ENCODE results near the gene KIF21B.

KIF21B gene

DNA sequence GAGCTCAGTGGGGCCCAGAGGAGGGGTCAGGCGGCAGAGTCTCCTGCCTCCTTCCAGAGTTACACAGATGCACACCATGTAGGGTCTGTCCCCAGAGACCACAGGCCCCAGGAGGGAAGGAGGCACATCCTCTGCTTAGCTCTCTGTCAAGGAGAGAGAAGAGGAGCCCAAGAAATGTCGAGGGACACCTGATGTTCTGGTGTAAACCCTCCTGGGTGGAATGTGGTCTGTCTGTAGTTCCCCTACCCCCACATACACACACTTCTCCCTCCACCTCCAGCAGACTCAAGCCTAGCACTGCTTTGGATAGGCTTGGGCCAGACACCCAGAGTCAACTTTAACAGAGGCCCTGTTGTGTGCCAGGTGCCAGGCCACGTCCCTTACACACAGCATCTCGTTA is 34.2 kb downstream of the KIF21B start:
- no peak for DNase-seq

DNA sequence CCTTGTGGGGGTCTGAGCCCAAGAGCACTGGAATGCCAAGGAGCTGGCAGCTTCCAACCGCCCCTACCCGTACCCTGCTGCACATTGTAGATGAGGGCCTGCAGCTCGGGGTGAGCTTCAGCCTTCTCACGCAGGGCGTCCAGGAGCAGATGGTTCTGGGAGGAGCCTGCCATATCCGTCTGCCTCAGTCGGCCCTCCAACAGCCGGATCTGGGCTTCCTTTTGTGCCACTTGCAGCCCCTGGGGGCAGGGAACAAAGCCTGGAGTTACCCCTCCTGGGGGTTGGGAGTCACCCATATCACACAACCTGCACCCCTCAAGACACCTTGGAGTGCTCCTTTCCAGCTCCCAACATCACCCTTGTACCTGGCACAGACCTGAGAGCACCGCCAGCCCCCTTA is 34.8 kb downstream of the KIF21B start:
- no peak for DNase-seq

DNA sequence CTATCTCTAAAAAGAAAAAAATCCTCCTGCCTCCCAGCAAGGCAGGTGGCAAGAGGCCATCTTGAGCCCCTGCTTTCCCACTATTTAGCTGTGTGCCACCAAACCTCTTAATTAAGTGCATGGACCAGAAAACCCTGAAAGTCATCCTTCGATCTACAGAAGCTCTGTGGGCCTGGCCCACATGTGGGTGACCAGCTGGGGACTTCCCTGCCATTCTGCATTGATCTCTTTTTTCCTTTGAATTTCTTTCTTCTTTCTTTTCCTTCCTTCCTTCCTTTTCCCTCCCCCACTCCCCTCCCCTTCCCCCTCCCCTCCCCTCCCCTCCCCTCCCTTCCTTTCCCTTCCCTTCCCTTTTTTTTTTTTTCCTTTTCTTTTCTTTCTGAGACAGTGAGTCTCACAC is 38.0 kb downstream of the KIF21B start:
- DNase-seq, result no peak

DNA sequence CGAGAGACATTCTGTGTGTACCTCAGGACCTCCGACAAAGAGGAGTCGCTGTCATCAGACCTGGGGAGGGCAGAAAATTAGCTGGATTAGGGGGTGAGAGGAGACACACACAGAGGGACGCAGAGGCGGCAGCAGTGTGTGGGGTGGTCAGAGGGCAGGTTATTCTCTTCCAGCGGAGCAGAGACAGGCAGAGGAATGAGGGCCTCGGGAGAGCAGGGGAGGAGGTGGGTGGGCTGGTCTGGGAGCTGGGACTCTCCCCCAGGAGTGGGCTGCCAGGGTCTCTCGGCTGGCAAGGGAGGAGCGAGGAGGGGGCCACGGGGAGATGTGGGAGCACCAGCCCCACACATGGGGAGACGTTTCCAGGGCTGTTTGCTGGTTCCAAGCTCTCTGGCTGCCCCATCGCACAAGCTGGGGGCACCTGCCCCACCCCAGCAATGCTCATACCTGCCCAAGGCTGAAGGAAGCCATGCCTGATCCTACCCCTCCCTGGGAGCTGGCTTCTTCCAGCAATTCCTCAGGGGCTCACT is 40.4 kb downstream of the KIF21B start:
- no peak for DNase-seq

DNA sequence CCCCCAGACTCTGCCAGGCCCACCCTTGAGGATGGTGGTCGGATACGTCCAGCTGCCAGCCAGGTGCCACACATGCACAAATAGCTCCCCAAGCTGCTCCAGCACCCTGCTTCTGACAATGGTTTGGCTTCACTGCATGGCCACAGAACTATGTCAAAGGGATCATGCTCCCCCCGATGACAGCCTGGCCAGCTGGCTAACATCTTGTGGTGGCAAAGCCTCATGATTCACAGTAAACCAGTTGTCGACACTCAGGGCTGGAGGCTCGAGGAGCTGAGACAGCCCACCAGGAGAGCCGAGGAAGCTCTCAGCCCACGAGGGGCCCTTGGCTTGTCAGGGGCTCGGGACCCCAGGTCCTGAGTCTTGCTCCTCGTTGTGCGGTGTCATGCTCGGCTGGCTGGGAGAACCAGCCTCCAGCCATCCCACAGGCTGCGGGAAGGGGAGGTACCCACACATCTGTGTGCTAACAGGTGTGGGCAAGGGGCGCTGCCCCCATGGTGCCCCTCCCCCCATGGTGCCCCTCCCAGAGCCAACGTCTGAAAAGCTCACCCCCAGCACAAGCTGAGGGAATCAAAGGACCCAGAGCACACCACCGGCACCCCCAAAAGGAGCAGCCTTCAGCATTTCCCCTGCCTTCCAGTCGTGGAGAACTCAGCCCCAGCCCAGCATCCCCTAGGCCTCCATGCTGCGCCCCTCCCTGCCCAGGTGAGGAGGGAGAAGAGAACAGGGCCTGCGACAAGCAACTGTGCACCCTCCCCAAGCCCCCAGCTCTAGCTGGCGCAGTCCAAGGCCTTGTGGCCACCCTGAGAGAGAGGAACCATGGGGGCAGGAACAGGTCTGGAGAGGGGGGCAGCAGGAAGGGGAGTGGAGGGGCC is 41.2 kb downstream of the KIF21B start:
- no peak for DNase-seq

DNA sequence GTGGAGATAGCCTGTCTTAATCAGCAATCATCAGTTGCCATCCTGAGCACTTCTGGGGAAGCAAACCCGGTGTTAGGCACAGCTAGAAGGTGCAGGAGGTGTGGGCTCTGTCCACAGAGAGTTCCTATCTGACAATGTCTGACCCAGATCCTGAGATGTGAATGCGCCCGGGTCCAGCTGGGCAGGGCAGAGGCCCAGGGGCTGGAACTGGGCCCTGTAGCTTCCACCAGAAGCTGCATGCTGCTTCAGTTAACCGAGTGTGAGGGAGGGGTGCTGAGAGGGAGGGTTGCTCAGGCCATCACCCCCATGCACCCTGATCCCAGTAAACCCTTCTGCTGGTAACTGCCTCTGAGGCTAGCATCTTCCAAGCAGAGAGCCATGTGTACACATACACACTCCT is 42.2 kb downstream of the KIF21B start:
- no peak for DNase-seq

DNA sequence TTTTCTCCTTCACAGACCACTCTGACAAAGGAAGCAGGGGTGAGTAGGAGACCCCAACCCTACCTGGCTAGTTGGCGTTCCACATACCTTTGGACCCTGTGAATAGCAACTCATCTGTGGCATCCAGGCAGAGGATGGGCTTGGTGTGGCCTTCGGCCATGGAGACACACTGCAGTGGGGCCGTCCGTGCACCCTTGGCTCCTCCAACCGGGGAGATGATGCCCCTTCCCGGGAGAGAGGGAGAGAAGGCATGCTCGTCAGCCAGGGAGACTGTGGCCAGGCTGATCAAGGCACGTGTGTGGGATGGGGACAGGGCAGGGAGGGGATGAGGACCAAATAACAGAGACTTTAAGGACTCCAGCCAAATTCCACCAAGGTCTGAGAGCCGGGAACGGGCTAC is 42.6 kb downstream of the KIF21B start:
- no peak for DNase-seq

DNA sequence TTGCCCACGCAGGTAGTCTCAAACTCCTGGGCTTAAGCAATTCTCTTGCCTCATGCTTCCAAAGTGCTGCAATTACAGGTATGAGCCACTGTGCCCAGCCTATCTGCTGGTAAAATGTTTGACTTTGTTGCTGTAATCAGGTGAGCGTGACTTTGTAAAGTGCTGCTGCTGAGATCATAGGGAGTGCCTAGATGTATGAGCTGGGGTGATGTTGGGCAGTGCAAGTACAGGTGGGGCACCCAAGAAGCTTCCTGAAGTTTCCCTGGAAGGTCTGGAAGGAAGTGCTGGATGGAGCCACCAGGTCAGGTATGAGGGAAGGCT is 43.1 kb downstream of the KIF21B start:
- no peak for DNase-seq

DNA sequence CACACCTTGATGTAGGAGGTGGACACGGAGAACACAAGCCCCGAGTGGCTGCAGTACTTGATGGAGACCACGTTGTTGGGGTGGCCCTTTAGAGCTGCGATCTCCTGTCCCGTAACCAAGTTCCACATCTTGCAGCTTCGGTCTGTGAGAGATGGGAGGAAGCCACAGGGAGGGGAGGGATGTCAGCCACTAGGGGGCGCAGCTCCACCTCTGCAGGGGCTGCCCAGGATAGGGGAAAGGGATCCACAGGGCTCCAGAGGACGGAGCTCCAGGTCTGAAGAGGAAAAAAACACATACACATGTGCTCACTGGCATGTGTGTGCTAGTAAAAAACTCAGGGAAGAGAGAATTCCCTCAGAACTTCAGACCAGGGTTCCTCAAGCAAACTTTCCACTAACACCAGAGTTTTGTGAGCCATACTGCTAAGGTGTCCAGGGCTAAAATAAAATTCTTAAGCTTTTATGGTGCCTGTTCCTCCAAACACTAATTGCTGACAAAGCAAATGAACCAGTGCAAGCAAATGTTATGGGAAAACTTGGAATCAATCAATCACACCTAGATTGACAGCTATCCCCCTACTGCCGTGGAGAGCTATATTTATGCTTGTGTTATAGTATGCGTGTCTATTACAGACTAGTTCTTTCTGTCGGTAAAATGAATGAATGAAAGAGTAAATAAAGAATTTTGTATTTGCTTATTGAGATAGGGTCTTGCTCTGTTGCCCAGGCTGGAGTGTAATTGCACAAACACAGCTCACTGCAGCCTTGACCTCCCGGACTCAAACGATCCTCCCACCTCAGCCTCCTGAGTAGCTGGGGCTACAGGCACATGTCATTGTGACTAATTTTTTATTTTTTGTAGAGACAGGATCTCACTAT is 43.7 kb downstream of the KIF21B start:
- no peak for DNase-seq

DNA sequence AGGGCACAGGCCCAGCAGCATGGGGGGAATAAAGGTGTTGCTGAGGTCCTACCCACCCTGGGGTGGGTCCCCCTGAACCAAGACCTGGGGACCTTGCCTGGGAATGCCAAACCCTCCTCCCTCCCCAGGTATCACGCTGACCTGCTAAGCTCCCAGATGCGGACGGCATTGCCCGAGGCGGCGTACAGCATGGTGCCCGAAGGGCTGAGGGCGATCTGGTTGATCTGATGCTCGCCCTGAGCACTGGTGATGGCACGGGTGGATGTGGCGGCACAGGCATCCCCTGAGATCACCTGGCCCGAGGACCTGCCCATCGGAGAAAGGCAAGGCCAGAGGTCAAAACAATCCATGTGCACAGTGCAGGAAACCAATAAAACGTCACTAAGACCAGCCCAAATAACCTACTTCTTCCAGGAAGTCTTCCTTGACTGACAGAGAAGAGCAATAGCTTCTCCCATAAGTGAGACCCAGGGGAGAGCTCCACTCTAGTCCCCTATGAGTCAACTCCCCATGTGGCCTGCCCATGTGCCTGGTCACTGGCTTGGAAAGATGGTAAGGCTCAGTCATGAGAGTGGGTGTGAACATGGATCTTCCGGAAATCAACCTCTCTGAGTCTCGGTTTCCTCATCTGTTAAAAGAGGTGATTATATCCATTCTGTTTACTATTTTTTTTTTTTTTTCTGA is 46.3 kb downstream of the KIF21B start:
- DNase-seq, result no peak

DNA sequence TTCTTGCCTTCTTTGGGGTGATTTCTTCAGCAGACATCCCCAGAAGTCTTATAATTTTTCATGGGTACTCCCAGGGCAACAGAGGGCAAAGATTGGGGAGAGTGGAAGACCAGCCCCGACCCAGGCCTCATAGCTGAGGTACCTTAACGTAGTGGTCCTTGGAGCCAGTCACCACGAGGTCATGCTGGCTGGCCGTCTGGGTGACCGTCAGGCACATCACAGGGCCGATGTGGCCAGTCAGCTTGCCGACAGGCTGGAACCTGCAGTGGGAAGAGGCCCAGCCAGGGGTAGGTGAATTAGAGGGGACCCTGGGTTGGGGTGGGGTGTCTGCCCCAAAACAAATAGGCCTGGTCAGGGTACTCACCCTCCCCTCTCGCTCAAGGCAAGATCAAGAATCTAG is 46.9 kb downstream of the KIF21B start:
- no peak for DNase-seq

DNA sequence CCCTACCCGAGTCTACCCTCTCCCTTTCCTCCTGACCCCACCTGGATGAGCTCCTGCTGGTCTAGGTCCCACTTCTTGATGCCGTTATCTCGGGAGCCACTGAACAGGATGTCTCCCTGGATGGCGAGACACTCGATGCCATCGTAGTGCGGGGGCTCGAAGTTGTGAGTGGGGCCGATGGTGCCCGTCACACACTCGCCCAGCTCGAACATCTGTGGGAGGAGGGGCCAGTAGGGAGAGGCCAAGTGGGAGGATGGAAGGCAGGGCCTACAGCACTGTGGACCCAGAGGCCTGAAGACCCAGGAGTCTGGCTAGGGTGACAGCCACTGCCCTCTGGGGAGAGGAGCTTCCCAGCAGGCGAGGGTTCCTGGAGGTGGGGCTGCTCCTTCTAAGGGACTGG is 48.1 kb downstream of the KIF21B start:
- no peak for DNase-seq

DNA sequence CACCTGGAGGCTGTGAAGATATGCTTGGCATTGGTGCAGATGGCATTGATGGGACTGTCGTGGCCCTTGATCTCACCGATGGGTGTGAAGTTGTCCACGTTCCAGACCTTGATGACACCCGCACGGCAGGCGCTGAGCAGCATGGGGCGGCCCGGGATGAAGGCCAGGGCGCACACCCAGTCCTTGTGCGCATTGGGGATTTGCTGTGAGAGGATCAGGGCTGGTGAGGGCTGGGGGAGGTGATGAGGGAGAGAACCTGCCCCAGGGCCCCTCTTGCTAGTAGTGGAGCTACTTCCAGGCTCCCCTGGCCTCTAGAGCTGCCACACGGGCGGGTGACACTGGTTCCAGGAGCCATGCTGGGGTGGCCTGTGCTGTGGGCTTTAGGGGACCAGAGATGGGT is 48.8 kb downstream of the KIF21B start:
- DNase-seq, result no peak

DNA sequence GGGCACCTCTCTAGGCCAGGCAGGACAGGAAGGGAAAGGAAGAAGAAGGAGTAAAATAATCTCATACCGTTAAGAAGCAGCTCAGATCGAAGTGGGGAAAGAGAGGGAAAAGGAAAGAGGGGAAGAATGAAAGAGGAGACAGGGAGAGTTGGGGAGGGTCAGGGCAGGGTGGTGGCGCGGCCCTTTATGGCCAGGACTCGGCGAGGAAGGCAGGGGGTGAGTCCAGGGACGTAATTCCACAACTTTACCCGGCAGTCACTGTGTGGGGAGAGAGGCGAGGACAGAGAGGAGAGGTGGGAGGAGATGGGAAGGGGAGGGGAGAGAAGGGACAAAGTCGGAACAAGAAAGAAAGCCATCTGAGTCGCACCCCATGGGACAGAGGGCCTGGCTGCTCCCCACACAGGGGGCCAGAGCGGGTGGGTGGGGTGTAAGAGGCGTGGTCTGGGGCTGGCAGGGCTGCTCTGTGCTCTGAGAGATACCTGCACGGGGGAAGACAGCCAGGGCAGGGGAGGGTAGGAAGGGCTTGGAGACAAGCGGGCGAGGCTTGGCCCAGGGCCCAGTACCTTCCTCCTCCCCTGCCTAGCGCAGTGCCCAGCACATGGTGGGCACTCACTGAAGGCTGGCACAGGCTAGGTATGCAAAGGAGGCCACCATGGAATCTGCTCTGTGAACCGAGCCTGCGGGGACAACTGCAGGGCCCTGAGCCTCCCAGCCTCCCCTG is 49.4 kb downstream of the KIF21B start:
- DNase-seq, result no peak

DNA sequence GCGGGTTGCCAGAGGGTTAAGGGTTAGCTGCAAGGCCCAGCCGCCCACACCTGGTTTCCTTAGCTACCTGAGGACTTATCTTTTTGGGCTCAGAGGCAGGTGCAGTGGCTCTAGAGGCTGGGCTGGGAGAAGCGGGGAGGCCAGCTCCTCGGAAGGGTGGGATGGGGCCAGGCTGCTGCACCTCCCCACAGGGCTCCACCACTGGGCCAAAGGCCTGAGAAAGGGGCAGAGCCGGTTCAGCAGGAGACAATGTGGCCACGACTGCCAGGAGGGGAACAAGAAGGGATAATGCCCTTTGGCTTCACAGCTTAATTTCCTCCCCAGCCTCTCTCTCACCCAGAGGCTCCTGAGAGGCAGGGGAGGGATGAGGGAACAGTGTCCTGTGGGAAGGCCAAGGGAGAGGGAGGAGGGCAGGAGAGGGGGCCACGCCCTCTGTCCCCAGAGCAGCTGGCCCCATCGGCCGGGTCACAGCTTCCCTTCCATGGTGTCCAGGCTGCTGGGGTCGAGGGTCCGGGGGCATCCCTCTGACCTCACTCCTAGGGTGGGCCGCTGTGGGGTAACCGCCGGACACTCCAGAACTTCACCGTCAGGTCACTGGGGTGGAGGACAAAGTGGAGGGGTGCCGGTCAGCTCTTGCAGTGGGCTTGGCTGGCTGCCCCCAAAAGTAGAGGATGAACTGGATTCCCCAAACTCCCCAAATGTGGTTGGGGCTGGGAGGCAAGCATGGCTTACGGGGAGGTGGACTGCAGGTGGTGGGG is 50.4 kb downstream of the KIF21B start:
- DNase-seq, result no peak

DNA sequence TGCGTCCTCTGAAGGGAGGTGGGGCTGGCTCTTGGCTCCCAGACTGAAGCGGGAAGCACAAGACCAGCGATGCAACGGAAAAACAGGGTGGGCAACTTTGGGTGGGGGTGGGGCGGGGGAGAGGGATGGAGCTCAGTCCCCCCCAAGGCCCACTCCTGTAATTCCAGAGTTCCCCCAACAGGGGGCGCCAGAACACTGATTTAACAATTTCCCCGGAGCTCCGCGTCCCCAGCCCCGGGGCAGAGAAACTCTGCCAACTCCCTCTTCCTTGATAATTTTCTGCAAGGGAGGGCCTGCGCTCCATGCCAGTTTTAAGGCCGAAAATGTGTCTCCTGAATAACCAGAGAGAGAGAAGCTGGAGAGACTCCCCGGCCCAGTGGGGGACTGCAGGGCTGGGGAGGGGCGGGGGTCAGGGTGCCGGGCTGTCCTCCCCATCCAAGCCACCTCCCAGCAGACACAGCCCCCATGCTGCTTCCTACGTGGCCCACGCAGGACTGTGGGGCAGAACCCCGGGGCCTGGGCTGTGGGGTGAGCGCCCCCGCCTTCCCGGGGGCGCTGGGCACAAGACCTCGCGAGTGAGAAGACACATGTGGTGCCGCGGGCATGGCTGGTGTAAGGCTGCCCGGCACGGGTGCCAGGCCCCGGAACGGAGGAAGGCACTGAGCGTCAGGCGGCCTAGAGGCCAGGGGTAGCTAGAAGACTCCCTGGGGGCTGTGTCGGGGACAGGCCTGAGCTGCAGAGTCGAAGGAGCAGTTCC is 51.4 kb downstream of the KIF21B start:
- DNase-seq, result peak; percentile 27

DNA sequence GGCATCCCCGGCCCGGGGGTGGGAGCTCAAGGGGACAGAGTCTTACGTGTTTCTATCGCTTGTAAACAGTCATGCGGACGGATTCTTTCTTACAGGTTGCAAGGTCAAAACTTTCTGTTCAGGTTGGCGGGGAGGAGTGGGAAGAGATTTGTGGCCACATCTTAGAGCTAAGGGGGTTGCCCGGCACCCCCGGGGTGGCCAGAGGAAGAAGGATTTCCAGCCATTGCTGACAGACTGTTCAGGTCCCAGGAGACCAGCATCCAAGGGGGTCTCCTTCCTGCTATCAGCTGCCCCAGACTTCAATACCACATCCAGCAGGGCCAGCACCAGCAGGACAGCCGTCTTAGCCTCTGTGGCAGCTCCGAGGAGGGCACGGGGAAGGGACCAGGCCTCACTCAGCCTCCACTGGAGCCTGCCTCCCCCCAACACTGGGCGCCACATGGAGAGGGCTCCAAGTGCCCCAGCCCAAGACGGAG is 52.0 kb downstream of the KIF21B start:
- no peak for DNase-seq

DNA sequence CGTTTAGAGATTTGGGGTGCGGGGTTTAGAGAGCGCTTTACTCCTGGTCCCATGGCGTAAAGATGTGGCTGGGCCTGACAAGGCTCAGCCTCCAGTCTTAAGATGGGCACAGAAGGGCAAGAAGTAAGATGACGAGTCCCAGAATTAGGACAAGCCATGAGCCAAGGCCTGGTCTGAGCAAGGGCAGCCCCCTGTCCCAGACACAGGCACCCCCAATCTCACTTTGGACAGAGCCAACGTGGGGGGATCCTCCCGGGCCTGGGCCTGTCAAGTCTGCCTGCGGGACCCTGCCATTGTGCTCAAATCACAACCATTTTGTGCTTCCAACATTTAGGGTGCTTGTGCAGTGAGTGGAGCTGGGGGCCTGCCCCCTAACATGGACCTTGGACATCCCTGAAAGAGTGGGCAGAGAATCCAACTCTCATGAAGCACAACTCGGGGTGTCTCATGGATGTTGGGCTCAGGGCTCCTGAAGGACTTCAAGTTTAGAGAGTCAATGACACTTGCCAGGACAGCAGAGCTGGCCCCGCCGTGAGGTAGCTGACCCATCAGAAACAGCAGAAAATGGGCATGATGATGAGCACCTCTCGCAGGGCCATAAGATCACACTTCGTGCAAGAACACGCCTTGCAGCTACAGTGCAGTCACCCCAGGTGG is 52.6 kb downstream of the KIF21B start:
- DNase-seq, result no peak

DNA sequence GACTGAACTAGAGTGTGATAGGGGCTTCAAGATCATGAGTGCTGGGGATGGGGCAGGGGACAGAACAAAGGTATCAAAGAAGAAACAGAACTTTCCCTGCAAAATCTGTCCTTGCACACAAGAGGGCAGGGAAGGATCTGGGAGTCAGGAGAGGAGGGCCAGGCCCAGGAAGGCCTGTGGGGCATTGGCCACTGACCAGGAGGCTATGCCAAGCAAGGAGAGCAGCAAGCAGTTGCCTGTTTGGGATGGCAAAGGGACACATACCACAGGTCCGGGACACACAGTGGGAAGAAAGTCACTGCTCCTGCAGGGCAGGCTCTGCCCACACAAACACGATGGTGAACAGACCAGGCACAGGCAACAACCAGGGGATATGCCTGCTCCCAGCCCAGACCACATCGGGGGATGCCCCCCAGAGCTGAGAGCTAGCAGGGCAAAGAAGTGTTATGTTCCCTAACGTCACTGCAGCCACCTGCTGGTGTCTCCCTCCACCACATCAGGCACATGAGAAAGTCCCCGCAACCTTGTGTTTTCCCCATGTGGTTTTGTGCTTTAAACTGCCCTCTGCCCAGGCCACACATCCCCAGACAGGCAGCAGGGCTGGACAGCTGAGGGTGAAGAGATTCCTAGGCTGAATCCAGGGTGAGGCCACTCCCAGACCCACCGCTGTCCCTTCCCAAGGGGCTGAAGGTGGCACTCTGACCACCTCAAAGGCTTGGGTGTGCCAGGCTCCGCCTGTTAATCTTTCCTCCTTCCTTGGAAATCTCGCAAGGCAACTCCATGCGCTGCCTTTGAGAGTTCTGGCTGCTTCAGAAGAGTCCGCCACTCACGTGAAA is 53.6 kb downstream of the KIF21B start:
- DNase-seq, result no peak

Data from NCI-H510A treated with DMSO at 0.1 percent for 48 hours (cell line).